H1 (cell line): ENCODE results near the gene TNIK. TPM values are rescaled to one million over a fixed set of nuclear protein-coding genes. Genes with fewer than 3 reads are reported as not detected.

Source experiments
- EGR1 ChIP-seq: IDR thresholded peaks from 2 replicates; pipeline ENCODE4 v1.6.1; 2011; ENCODE audit warnings: low read depth, low read length, borderline replicate concordance
- SP2 ChIP-seq: IDR thresholded peaks from 2 replicates; pipeline ENCODE4 v1.6.1; 2012; ENCODE audit warnings: mild to moderate bottlenecking, low read length, inconsistent platforms
- polyA plus RNA-seq, 7 experiments: library from polyadenylated mRNA; depleted of rRNA in 3 of 7; stranded (reverse) in 5 of 7; unstranded in 2 of 7; fragments of >200 nt in 5 of 7; fragments of 200-250 nt in 2 of 7; gene quantifications; 1 replicate in 5 of 7; 2 replicates in 1 of 7; 4 replicates in 1 of 7; pipeline versions ENCODE4 v1.2.1 to v1.2.3, GENCODE V29; 2011 to 2013; ENCODE audit warnings: missing spikeins in 2 of 7, mixed read lengths in 2 of 7
- total RNA-seq: library from RNA; stranded (reverse); fragmentation: NEBNext Ultra II Directional; extraction: Animal tissue kit (Norgen Biotek cat#: 25700); gene quantifications from 2 replicates; pipeline ENCODE4 v1.2.1, GENCODE V29; 2021

Gene TNIK
- total and polyA plus RNA-seq, 2 of the 8 experiments (the other 6 are each of a cell fraction or from before 2014, with no cell fraction given) = 7.4 to 42.0 TPM

DNA sequence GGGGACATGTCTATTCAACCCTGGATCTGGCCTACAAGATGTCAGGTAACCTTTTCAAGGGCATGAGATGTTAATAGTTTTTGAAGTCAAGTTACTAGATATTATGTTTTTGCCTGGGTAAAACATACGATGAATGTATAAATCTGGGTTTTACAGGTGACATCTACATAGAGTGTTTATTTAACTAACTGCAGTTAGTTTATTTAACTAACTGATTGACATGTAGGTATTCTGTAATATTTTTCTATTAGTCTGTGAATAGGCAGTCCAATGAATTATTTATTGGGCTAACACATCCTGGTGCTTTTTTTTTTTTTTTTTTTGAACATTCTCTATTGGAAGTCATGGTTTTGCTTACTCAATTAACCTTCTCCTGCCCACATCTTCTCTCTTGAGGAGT, 38.7 kb upstream of the TNIK start (continued):
- TF ChIP-seq EGR1 (no peak), SP2 (no peak)
